ENCODE data around the gene CD209.

CD209 gene

GRCh38 chr19:7738023-7738422, 9.3 kb downstream of the CD209 start:
- peak in 1 of 2 donors; percentile 38 for DNase-seq (ENCODE audit: low read depth in 2 of 2)

- no peak for DNase-seq (ENCODE audit: low read depth in 2 of 2)
Observed at GRCh38 chr19:7737215-7737614, 10.1 kb downstream of the CD209 start.

- DNase-seq (ENCODE audit: low read depth in 2 of 2), result no peak
Observed at GRCh38 chr19:7736148-7736547, 11.2 kb downstream of the CD209 start.

GRCh38 chr19:7734220-7735203, 12.8 kb downstream of the CD209 start:
- DNase-seq (ENCODE audit: low read depth in 2 of 2), result no peak

DNA sequence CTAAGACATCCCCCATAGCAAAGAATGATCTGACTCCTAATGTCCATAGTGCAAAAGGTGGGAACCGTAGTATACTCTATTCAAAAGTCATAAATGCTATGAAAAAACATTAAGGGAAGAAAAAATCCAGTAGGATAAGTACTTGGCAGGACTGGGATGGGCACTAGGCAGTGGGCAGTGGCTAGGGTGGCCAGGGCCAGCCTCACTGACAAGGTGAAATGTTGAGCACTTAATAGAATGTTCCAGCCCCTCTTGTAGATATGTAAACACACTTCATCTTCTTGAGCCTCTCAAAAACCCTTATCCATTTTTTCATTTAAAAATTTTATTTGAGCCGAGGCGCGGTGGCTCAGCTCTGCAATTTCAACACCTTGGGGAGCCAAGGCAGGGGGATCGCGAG, 14.0 kb downstream of the CD209 start:
- DNase-seq (ENCODE audit: low read depth in 2 of 2), result no peak

- DNase-seq (ENCODE audit: low read depth in 2 of 2), result no peak
Observed at GRCh38 chr19:7732045-7732444, 15.3 kb downstream of the CD209 start, which contains the start of gene CLEC4G. Gene CLEC4G (minus strand): TSS chr19:7732110. CDS start chr19:7732102, 8 bp downstream.

DNA sequence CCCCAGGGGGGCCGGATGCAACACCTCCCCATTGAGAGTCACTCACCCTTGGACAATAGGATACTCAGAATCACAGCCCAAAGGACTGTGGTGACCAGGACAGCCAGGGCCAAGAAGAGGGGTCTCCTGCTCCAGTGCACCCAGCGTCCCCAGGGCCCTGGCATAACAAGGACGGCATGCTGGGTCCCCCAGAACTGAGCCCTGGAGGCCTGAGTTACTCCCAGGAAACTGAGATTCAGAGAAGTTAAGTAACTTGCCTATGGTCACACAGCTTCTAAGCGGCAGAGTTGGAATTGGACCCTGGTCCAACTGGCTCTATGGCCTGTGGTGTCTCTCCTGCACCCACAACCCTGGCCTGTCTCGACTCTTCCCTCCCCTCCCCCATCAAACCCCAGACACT, 15.7 kb downstream of the CD209 start:
- DNase-seq (ENCODE audit: low read depth in 2 of 2), result no peak

DNA sequence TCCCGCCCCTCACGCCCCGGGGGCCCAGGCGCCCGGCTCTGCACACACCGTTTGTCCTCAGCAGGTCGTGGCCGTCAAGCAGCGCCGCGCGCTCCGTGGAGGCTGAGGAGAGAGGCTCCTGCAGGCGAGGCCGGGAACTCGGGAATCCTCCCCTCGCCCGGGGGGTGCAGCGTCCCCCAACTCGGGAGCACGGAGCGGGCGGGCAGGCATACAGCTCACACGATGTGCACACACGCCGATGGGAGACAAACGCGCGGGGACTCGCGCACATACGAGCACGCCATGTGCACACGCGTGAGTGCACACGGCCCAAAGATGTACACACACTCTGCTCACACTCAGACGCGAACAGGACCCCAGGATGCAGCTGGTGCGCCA, 16.1 kb downstream of the CD209 start:
- no peak for DNase-seq (ENCODE audit: low read depth in 2 of 2)

DNA sequence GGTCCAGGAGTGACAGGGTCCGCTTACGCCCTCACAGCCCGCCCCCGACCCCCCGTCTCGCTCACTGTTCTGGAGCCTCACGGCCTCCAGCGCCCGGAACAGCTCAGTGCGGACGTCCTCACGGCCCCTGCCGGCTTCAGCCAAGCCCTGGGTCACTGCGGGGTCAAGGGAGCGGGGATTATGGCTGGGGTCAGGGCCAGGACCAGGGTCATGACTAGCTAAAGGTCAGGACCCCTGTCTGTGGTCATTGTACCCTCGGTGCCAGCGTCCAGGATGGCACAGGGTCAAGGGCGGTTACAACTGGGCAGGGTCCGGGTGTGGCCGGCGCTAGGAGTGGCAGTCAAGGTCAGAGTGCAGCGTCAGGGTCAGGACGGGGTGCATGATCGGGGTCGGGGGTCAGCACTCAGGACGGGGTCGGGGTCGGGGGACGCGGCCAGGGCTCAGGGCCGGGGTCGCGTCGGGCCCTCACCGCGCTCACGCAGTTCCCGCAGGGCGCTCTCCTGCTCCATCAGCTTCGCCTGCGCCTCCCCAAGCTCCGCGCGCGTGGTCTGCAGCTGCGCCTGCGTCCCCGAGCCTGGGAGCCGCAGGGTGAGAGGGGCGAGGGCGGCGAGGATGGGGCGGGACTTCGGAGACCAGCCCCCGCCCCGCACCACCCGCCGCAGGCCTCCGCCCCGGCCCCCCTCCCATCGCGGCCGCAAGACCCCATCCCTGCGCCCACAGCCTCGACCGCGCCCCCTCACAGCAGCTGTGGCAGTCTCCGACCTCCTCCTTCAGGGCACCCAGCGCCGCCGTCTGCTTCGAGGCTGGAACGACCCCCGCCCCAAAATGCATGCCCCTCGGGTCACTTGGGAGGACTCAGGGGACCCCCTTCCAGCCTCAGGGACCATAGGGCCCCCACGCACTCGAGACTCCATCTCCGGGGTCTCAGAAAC, 16.8 kb downstream of the CD209 start:
- DNase-seq (ENCODE audit: low read depth in 2 of 2), result no peak

GRCh38 chr19:7729831-7730285, 17.5 kb downstream of the CD209 start:
- no peak for DNase-seq (ENCODE audit: low read depth in 2 of 2)

DNA sequence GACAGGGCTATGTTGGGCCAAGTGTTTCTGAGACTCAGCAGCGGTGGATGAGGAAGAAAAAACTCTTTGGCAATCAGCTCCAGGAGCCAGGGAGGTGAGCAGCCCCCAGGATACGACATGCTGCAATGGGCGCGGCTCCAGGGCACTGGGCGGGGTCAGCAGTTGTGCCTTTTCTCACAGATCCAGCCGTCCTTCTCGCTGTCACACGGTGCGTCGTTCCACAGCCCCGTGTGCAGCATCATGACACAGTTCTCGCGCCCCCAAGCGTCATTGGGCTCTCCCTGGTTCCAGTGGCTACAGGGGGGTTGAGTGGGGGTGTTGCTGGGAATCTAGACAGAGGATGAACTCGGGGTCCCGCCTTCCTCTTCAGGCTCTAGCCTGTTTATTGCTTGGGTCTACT, 18.1 kb downstream of the CD209 start:
- no peak for DNase-seq (ENCODE audit: low read depth in 2 of 2)

DNA sequence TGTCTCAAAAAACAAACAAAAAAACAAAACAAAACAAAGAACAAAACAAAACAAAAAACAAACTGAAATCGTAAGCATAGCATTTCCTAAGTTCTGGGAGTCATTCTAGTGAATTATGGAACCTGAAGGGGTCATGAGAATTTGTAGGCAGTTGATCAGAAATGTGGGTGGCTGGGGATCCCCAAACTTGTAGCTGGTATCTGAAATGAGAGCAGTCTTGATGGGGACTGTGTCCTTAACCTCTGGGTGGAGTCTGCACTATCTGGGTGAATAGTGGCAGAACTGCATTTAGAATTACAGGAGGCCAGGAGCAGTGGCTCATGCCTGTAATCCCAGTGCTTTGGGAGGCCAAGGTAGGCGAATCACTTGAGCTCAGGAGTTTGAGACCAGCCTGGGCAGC, 21.5 kb downstream of the CD209 start:
- no peak for DNase-seq (ENCODE audit: low read depth in 2 of 2)

- no peak for DNase-seq (ENCODE audit: low read depth in 2 of 2)
Observed at GRCh38 chr19:7722231-7722651, 25.1 kb downstream of the CD209 start.

DNA sequence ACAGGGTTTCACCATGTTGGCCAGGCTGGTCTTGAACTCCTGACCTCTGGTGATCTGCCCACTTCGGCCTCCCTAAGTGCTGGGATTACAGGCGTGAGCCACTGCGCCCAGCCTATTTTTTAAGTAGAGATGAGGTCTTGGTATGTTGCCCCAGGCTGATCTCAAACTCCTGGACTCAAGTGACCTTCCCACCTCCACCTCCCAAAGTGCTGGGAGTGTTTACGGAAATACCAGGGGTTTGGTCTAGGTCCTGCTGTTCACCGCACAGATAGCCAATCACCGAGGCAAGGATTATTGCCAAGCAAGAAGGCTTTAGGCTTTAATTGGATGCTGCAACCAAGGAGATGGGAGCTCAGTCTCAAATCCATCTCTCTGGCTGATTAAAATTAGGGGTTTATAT, 27.0 kb downstream of the CD209 start:
- no peak for DNase-seq (ENCODE audit: low read depth in 2 of 2)

DNA sequence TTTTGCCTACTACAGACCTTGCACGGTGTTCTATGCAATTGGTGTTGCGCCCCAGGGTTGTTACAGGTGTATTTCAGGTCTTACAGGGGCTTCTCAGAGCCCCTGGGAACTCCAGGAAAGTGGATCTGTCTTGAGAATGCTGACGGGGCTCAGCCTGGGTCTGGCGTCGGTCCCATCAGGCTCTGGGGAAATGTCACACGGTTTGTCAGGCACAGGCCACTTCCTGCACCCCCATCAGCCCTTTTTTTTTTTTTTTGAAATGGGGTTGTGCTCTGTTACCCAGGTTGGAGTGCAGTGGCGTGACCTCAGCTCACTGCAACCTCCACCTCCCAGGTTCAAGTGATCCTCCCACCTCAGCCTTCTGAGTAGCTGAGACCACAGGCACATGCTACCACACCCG, 28.7 kb downstream of the CD209 start:
- no peak for DNase-seq (ENCODE audit: low read depth in 2 of 2)

DNA sequence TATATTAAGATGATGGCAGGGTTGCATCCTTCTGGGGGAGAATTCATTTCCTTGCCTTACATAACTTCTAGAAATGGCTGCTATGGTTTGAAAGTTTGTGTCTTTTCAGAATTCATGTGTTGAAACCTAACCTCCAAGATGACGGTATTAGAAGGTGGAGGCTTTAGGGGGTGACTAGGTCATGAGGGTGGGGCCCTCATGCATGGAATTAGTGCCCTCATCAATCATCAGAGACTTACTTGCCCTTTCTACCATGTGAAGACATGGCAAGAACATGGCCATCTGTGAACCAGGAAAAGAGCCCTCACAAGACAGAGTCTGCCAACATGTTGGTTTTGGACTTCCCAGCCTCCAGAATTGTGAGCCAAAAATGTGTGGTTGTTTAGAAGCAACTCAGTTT, 30.6 kb downstream of the CD209 start:
- no peak for DNase-seq (ENCODE audit: low read depth in 2 of 2)

GRCh38 chr19:7715671-7716070, 31.7 kb downstream of the CD209 start:
- DNase-seq (ENCODE audit: low read depth in 2 of 2), result no peak

GRCh38 chr19:7710616-7711015, 36.7 kb downstream of the CD209 start:
- DNase-seq (ENCODE audit: low read depth in 2 of 2), result no peak

DNA sequence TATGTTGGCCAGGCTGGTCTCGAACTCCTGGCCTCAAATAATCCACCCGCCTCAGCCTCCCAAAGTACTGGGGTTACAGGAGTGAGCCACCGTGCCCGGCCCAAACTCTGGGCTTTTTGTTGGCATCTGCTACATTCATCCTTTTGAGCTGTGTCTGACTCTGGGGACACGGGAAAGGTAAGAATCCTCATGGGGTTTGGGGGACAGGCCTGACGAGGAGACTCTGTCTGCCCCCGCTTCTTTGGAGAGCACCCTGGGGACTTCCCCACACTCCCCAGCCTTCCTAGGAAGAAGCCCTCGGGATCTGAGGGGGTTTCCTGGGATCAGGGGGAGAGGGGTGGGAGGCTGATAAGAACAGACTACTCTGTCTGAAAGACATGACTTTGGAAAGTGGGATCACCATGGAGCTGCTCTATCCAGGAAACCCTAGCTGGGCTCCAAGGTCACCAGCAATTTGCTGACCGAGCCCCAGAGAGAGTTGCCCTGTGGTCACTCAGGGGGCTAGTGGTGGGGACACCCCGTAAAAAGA, 37.3 kb downstream of the CD209 start:
- no peak for DNase-seq (ENCODE audit: low read depth in 2 of 2)

DNA sequence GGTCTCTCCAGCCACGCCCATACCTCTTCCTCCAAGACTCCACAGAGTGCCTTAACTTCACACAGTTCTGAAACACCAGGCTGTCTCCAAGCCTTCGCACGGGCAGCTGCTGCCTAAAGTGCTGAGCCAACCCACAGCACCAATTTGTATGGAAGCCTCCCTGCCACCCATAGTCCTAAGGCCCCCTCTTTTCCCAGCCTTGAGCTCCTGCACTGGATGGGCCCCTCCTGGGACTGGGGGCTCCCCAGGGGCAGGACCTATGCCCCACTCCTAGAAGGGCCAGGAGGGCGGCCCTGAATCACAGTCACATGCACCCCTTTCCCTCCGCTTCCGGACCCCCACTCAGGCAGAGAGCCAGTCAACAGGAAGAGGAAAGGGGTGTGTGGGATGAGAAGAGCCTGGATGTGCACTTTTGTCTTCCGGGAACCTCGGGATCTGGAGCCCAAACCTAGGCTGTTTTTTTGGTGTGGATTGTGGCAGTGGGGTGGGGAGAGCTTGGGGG, 40.3 kb downstream of the CD209 start:
- no peak for DNase-seq (ENCODE audit: low read depth in 2 of 2)

DNA sequence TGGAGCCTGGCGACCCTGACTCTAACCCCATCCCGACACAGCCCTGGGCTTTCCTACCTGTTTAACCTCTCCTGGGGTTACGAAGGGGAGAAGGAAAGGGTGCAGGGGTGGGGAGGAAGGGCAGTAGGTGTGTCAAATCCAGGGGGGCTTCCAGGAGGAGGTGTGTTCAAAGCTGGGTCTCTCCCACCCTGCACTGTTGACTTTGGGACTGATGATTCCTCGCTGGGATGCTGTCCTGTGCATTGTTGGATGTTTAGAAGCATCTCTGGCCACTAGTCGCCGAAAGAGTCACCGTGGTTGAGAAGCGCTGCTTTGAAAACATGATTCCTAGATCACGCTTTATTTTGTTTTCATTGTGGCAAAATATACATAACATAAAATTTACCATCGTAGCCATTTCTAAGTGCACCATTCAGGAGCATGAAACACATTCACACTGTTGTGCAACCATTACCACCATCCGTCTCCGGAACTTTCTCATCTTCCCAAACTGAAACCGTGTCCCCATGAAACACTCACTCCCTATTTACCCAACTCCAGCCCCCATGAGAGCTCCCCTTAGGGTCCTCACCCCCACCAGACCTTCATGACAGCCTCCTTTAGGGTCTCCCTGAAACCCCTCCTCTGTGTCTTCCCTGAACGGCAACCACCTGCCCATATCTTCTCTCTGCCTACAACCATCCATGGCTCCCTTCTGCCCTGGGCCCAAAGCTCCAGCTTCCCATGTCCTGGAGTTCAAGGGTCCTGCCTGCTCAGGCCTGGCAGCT, 41.0 kb downstream of the CD209 start:
- no peak for DNase-seq (ENCODE audit: low read depth in 2 of 2)
